NCI-H2171 treated with DMSO at 0.1 percent for 48 hours (cell line): ENCODE measurements around the gene HHATL.
"Not testable (repeated sequence)": the region's sequence is repeated elsewhere in the genome, so short reads cannot be mapped to it uniquely, and the experiment has no call there.

Source experiments
- DNase-seq: peaks from one replicate; lab custom pipeline; 2025; lab: John Stamatoyannopoulos, UW

The HHATL gene

GRCh38 chr3:42734263-42734860, 31.8 kb upstream of the HHATL start:
- DNase-seq, result no peak

GRCh38 chr3:42733501-42734262, 31.1 kb upstream of the HHATL start:
- no peak for DNase-seq

- no peak for DNase-seq
Observed at GRCh38 chr3:42732829-42733459, 30.3 kb upstream of the HHATL start.

GRCh38 chr3:42732196-42732828, 29.7 kb upstream of the HHATL start:
- DNase-seq, result no peak

- DNase-seq, result no peak
Observed at GRCh38 chr3:42731476-42732195, 29.0 kb upstream of the HHATL start.

- no peak for DNase-seq
Observed at GRCh38 chr3:42730706-42731420, 28.3 kb upstream of the HHATL start.

GRCh38 chr3:42730294-42730693, 27.7 kb upstream of the HHATL start:
- no peak for DNase-seq

GRCh38 chr3:42729404-42730145, 27.0 kb upstream of the HHATL start:
- DNase-seq, result no peak

GRCh38 chr3:42728668-42729364, 26.2 kb upstream of the HHATL start:
- DNase-seq, result no peak

- DNase-seq, result no peak
Observed at GRCh38 chr3:42728056-42728455, 25.5 kb upstream of the HHATL start.

GRCh38 chr3:42725454-42725853, 22.9 kb upstream of the HHATL start:
- no peak for DNase-seq

- DNase-seq, result no peak
Observed at GRCh38 chr3:42723219-42723618, 20.6 kb upstream of the HHATL start.

GRCh38 chr3:42722442-42722841, 19.8 kb upstream of the HHATL start:
- DNase-seq, result not testable (repeated sequence)

GRCh38 chr3:42721690-42722089, 19.1 kb upstream of the HHATL start:
- no peak for DNase-seq

- no peak for DNase-seq
Observed at GRCh38 chr3:42720126-42720525, 17.5 kb upstream of the HHATL start.

- DNase-seq, result no peak
Observed at GRCh38 chr3:42719002-42719401, 16.4 kb upstream of the HHATL start.

- no peak for DNase-seq
Observed at GRCh38 chr3:42718338-42718737, 15.7 kb upstream of the HHATL start.

- DNase-seq, result no peak
Observed at GRCh38 chr3:42717306-42717705, 14.7 kb upstream of the HHATL start.

GRCh38 chr3:42714171-42714852, 11.7 kb upstream of the HHATL start:
- DNase-seq, result no peak

- DNase-seq, result no peak
Observed at GRCh38 chr3:42713747-42714146, 11.1 kb upstream of the HHATL start.
